Pons (tissue), 1 donor: Measurements from ENCODE around the gene LARGE2.
A peak's percentile ranks its signal among the peaks of the same experiment; 100 is the strongest.

ENCODE experiments used
- DNase-seq: peaks from one replicate; pipeline ENCODE4 v3.0.0-alpha.2; 2016; ENCODE audit warnings: low spot score

LARGE2 gene

DNA sequence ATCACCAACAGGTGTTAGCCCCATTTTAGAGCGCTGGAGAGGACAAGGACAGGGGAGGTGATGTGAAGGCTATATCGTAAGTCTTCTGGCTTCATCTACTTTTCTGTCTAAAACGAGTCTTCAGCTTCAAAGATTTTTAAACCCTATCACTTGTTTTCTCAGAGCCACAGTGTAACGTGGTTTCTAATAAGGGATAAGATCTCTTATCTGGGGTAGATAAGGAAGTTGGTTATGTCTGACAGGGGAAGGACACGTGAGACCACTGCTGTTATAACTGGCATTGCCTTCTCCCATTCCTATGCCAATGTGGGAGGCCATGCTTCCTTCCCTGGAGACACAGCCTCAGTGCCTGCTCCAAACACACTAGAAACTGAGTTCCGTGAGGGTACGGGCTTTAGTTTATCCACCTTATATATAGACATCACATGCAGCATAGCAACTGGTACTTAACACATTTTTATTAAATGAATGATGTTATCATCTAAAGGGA, 39.3 kb downstream of the LARGE2 start:
- no peak for DNase-seq

DNA sequence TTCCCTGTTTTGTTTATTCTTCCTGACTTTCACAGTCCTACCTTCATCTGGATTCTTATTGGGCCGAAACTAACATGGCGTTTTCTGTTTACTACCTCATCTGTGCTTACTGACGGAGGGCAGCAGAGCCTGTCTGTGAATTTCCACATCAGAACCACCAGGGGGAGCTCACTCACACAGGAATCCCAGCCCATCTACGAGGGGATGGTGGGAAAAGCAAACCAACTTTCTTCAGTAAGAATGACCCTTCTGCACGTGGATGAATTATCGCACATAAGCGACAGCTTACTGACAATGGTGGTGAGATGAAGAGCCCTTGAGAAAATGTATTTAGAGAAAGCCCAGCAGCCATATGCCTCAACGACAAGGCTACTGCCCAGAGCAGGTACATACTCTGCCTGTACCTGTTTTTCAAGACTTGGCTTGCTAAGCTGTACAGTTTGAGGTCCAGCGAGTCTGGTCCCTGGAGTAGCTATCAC, 42.5 kb downstream of the LARGE2 start:
- peak; percentile 81 for DNase-seq

DNA sequence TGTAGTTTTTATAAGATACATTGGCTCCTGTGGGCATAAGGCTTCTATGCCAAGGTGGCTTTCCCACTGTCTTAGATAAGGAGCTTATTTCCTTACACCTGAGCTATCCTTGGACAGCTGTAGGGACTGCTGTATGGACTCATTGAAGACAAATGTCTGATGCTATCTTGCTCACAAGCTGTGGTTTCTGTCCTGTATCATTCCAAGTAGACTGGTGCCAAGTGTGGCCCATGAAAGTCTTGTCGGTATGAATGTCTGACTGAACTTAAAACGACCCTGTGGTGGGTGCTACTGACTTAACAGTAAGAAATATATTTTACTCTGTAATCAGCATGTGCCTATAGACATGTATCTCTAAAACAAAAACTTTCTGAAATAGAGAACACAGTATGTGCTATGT, 45.0 kb downstream of the LARGE2 start:
- DNase-seq: no peak

DNA sequence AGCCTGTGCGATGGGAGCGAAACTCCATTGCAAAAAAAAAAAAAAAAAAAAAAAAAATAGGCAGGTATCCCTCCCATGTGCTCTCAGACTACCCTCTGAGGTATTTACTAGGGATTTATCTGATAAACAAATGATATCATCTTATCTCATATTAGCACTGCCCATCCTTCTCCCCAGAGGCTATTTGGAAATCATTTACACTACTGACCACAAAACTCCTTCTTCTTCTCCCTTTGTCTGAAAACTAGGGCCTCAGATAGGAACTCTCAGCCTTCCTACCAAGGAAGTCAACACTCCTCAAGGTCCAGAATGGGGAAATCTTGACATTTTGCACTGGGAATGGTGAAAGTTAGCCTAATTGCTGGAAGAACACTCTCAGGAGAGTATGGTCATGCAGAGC, 46.4 kb downstream of the LARGE2 start:
- DNase-seq: no peak

DNA sequence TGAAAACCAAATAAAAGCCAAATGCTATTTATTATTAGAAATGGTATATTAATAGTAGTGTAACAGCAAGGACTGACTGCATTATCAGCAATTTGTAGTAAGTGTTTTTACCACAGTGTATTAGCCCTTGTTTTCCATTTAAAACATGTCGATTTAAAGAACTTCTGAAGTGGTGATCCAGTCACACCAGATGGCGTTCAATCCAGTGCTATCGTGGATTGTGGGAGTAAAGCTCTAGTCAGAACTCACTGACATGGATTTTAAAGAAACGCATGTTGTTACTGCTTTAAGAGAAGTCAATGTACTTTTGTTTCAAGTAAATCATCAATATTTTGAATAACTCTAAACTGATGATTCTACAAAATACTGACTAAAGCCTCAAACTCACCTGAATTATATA, 51.1 kb downstream of the LARGE2 start:
- DNase-seq: no peak

DNA sequence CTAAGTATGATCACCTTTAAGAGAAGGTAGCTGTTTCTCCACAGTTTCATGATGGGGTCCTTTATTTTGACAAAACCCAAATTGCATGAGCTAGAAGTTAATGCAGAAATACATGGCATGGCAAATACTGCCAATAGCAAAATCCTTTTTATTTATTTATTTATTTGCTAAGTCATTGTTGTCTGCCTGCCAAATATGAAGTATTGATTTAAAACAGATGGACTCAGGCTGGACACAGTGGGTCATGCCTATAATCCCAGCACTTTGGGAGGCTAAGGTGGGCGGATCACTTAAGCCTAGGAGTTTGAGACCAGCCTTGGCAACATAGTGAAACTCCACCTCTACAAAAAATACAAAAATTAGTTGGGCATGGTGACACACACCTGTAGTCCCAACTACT, 52.4 kb downstream of the LARGE2 start:
- DNase-seq: no peak
